ENCODE measurements around the gene ANKRD55. TPM values are rescaled to one million over a fixed set of nuclear protein-coding genes. Genes with fewer than 3 reads are reported as not detected.
"Not testable (repeated sequence)": the region's sequence is repeated elsewhere in the genome, so short reads cannot be mapped to it uniquely, and the experiment has no call there.

The ANKRD55 gene
- total RNA-seq, 1 donor from 2014 or later = 0.49 TPM

GRCh38 chr5:56251918-56252553 lies 18.9 kb upstream of the ANKRD55 start:
- TF ChIP-seq, protein P1, sequence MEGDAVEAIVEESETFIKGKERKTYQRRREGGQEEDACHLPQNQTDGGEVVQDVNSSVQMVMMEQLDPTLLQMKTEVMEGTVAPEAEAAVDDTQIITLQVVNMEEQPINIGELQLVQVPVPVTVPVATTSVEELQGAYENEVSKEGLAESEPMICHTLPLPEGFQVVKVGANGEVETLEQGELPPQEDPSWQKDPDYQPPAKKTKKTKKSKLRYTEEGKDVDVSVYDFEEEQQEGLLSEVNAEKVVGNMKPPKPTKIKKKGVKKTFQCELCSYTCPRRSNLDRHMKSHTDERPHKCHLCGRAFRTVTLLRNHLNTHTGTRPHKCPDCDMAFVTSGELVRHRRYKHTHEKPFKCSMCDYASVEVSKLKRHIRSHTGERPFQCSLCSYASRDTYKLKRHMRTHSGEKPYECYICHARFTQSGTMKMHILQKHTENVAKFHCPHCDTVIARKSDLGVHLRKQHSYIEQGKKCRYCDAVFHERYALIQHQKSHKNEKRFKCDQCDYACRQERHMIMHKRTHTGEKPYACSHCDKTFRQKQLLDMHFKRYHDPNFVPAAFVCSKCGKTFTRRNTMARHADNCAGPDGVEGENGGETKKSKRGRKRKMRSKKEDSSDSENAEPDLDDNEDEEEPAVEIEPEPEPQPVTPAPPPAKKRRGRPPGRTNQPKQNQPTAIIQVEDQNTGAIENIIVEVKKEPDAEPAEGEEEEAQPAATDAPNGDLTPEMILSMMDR (IDR thresholded peaks at IDR 0.05) = no peak
- ATAC-seq (no peak), DNase-seq (no peak)
- Histone ChIP-seq H3K36me3 (no peaks in the 10 kb centered on the region), H3K27ac (no peak overlapping the region), H3K9me3 (no peaks in the 10 kb centered on the region), H3K4me1 (no peaks in the 10 kb centered on the region), H3K27me3 (no peaks in the 10 kb centered on the region), H3K4me3 (no peak overlapping the region)
- intact Hi-C loops (cut with DNase I) = no loop called here

- DNase-seq = no peak
- H3K27ac ChIP-seq = no peak overlapping the region
- intact Hi-C loops (cut with DNase I) = no loop called here
Measured at GRCh38 chr5:56251440-56251839, 18.3 kb upstream of the ANKRD55 start.

GRCh38 chr5:56250011-56250410 lies 16.9 kb upstream of the ANKRD55 start:
- Histone ChIP-seq H3K4me1 (no peaks in the 10 kb centered on the region), H3K36me3 (no peaks in the 10 kb centered on the region), H3K4me3 (no peak overlapping the region), H3K9me3 (no peaks in the 10 kb centered on the region), H3K27me3 (no peaks in the 10 kb centered on the region), H3K27ac (no peak overlapping the region)
- DNase-seq = no peak
- no peak for ATAC-seq
- intact Hi-C loops (cut with DNase I) = no loop called here
- TF ChIP-seq, protein P1 (IDR thresholded peaks at IDR 0.05) = no peak

More at GRCh38 chr5:56251440-56251839, 18.3 kb upstream of the ANKRD55 start:
- TF ChIP-seq, protein P1 (IDR thresholded peaks at IDR 0.05) = no peak
- Histone ChIP-seq H3K4me1 (no peaks in the 10 kb centered on the region), H3K27me3 (no peaks in the 10 kb centered on the region), H3K9me3 (no peaks in the 10 kb centered on the region), H3K4me3 (no peak overlapping the region), H3K36me3 (no peaks in the 10 kb centered on the region)
- no peak for ATAC-seq

- H3K9me3 ChIP-seq; H3K36me3 ChIP-seq; H3K4me1 ChIP-seq; H3K4me3 ChIP-seq; DNase-seq; H3K27me3 ChIP-seq; ATAC-seq; intact Hi-C loops (cut with DNase I); H3K27ac ChIP-seq: not testable (repeated sequence)
Measured at GRCh38 chr5:56249085-56249484, 16.0 kb upstream of the ANKRD55 start.

DNA sequence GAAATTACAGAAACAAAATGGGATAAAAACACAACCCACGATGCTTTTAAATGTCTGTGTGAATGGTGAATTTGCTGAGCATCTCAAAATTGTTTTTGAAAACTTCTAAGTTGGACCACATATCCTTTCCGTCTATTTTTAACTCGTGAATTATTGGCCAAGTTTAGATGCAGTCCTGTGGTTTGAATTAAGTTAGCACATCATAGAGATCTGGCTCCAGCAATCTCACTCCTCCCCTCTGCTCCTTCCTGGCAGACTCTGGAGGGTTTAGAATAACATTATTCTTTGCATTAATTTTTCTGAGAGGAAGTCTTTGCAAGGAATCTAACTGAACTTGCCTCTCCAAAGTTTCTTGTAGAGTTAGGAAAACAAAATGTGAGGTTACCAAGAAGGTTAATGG lies 14.5 kb upstream of the ANKRD55 start:
- Histone ChIP-seq H3K27me3 (no peaks in the 10 kb centered on the region), H3K27ac (no peak overlapping the region), H3K36me3 (no peaks in the 10 kb centered on the region), H3K9me3 (no peaks in the 10 kb centered on the region), H3K4me1 (no peaks in the 10 kb centered on the region), H3K4me3 (no peak overlapping the region)
- TF ChIP-seq, protein P1 (IDR thresholded peaks at IDR 0.05) = no peak
- ATAC-seq (no peak), DNase-seq (no peak)
- intact Hi-C loops (cut with DNase I) = no loop called here

DNA sequence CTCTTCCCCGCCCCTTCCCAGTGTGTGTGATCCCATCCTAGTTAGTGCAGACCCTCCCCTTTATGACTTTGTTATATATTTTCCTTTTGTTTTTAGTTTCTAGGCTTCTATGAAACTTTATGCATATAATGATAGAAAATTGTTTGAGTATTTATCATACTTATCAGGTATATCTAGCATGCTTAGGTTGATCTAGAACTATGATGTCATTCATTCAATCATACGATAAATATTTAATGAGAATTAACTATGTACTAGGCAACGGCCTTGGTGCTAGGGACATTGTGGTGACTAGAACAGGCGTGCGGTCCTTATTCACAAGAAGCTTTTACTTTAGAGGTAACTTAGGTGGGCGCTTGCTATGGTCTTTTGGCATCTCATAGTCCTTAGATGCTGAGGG lies 13.6 kb upstream of the ANKRD55 start:
- Histone ChIP-seq H3K4me1 (no peaks in the 10 kb centered on the region), H3K9me3 (no peaks in the 10 kb centered on the region), H3K36me3 (no peaks in the 10 kb centered on the region), H3K4me3 (no peak overlapping the region), H3K27ac (no peak overlapping the region), H3K27me3 (no peaks in the 10 kb centered on the region)
- TF ChIP-seq, protein P1 (IDR thresholded peaks at IDR 0.05) = no peak
- intact Hi-C loops (cut with DNase I) = no loop called here
- no peak for DNase-seq
- no peak for ATAC-seq

Data from upper lobe of right lung (tissue), 1 donor.